CD14-positive monocyte (primary cell): ENCODE data around the gene KBTBD3. TPM values are rescaled to one million over a fixed set of nuclear protein-coding genes. Genes with fewer than 3 reads are reported as not detected.
"Not testable (repeated sequence)": the region's sequence is repeated elsewhere in the genome, so short reads cannot be mapped to it uniquely, and the experiment has no call there.

Experiments
- DNase-seq, 3 donors: peaks; one replicate each; pipeline ENCODE4 v3.0.0-alpha.2; 2011 to 2022
- H2AFZ ChIP-seq: 2 replicates; pipeline ENCODE4 v1.6.0; 2012; ENCODE audit warnings: mild to moderate bottlenecking, low read depth, low read length, inconsistent platforms; ENCODE audit not compliant: insufficient read depth, poor library complexity, severe bottlenecking
- H3K27ac ChIP-seq, 2 donors: 1 replicate in 1 of 2; 2 replicates in 1 of 2; pipeline ENCODE4 v1.5.1; 2012 to 2013; ENCODE audit warnings: low read length in 2 of 2, control low read depth in 1 of 2, inconsistent platforms in 1 of 2, low read depth in 1 of 2, mild to moderate bottlenecking in 1 of 2
- H3K27me3 ChIP-seq, 2 donors: one replicate each; pipeline versions ENCODE4 v1.6.0 to v1.6.1; 2011 to 2013; ENCODE audit warnings: low read length in 2 of 2; ENCODE audit not compliant: control insufficient read depth in 2 of 2, insufficient read depth in 2 of 2
- H3K36me3 ChIP-seq, 2 donors: replicated peaks in 1 of 2; 1 replicate in 1 of 2; 2 replicates in 1 of 2; pipeline versions ENCODE4 v1.5.1 to v1.6.1; 2012 to 2013; ENCODE audit warnings: low read length in 2 of 2, control low read depth in 1 of 2, inconsistent platforms in 1 of 2, mild to moderate bottlenecking in 1 of 2; ENCODE audit not compliant: insufficient read depth in 2 of 2, control insufficient read depth in 1 of 2
- H3K4me1 ChIP-seq, 2 donors: 1 replicate in 1 of 2; 2 replicates in 1 of 2; pipeline versions ENCODE4 v1.5.1 to v1.6.1; 2012 to 2013; ENCODE audit warnings: low read length in 2 of 2, control low read depth in 1 of 2, inconsistent platforms in 1 of 2, mild to moderate bottlenecking in 1 of 2, moderate library complexity in 1 of 2; ENCODE audit not compliant: insufficient read depth in 2 of 2, control insufficient read depth in 1 of 2
- H3K4me2 ChIP-seq: replicated peaks from 2 replicates; pipeline ENCODE3; 2012; ENCODE audit warnings: low read length, moderate library complexity, mild to moderate bottlenecking; ENCODE audit not compliant: poor library complexity, severe bottlenecking; ENCODE audit errors: extremely low read depth
- H3K4me3 ChIP-seq, 3 experiments: fragments of 200-600 bp in 1 of 3; sonication (generic) in 1 of 3; replicated peaks in 1 of 3; 1 replicate in 2 of 3; 2 replicates in 1 of 3; pipeline ENCODE4 v1.5.1; 2011 to 2013; ENCODE audit warnings: low read length in 3 of 3, mild to moderate bottlenecking in 3 of 3, control low read depth in 2 of 3, low read depth in 2 of 3, inconsistent platforms in 1 of 3, moderate library complexity in 1 of 3
- H3K79me2 ChIP-seq: 2 replicates; pipeline ENCODE4 v1.6.0; 2012; ENCODE audit warnings: mild to moderate bottlenecking, control low read depth, inconsistent platforms, low read length, moderate library complexity; ENCODE audit not compliant: insufficient read depth
- H3K9ac ChIP-seq: 2 replicates; pipeline ENCODE4 v1.6.0; 2017; ENCODE audit warnings: low read length, mild to moderate bottlenecking; ENCODE audit not compliant: insufficient read depth, poor library complexity, severe bottlenecking
- H3K9me3 ChIP-seq, 2 donors: replicated peaks in 1 of 2; 1 replicate in 1 of 2; 2 replicates in 1 of 2; pipeline versions ENCODE4 v1.5.1 to v1.6.1; 2012 to 2013; ENCODE audit warnings: low read length in 2 of 2, control low read depth in 1 of 2; ENCODE audit not compliant: control insufficient read depth in 1 of 2, insufficient read depth in 1 of 2
- H4K20me1 ChIP-seq: 2 replicates; pipeline ENCODE4 v1.6.0; 2012; ENCODE audit warnings: mild to moderate bottlenecking, low read length, control low read depth, moderate library complexity; ENCODE audit not compliant: insufficient read depth
- H3K27ac Mint-ChIP-seq, 7 donors: one replicate each; pipeline ENCODE4 v1.8.0; 2020; ENCODE audit warnings: mild to moderate bottlenecking in 7 of 7, mixed read lengths in 7 of 7, moderate library complexity in 6 of 7, inconsistent platforms in 2 of 7
- H3K27me3 Mint-ChIP-seq, 3 donors: one replicate each; pipeline ENCODE4 v1.8.0; 2021 to 2022; ENCODE audit warnings: low read depth in 3 of 3, mild to moderate bottlenecking in 3 of 3, mixed read lengths in 3 of 3, moderate library complexity in 3 of 3, inconsistent platforms in 1 of 3
- H3K36me3 Mint-ChIP-seq, 2 donors: one replicate each; pipeline ENCODE4 v1.8.0; 2020; ENCODE audit warnings: mixed read lengths in 2 of 2, inconsistent platforms in 1 of 2, mild to moderate bottlenecking in 1 of 2
- H3K4me1 Mint-ChIP-seq: one replicate; pipeline ENCODE4 v1.8.0; 2020; ENCODE audit warnings: mild to moderate bottlenecking, mixed read lengths
- H3K4me3 Mint-ChIP-seq, 2 donors: one replicate each; pipeline ENCODE4 v1.8.0; 2020; ENCODE audit warnings: mild to moderate bottlenecking in 2 of 2, mixed read lengths in 2 of 2, moderate library complexity in 1 of 2
- H3K9me3 Mint-ChIP-seq, 7 donors: one replicate each; pipeline ENCODE4 v1.8.0; 2020 to 2022; ENCODE audit warnings: mixed read lengths in 7 of 7, mild to moderate bottlenecking in 6 of 7, moderate library complexity in 6 of 7, inconsistent platforms in 2 of 7
- WGBS: methylation state at CpG from one replicate; pipeline ENCODE4 v1.1.5; 2013; ENCODE audit warnings: missing lambda C conversion rate; ENCODE audit not compliant: insufficient coverage; 5-methylcytosine and 5-hydroxymethylcytosine counted together
- intact Hi-C, 2 donors: fragments of 100-400 bp; cut with micrococcal nuclease; formaldehyde crosslinking; loops; one replicate each; pipeline versions ENCODE4 v1.15.0 to v1.15.1; 2023
- polyA plus RNA-seq, 3 donors: library from polyadenylated mRNA; depleted of rRNA in 1 of 3; unstranded in 2 of 3; stranded (reverse) in 1 of 3; fragments of 300-500 nt in 2 of 3; fragments of >200 nt in 1 of 3; fragmentation: Illumina TruSeq in 2 of 3; gene quantifications; 1 replicate in 2 of 3; 2 replicates in 1 of 3; pipeline ENCODE4 v1.2.3, GENCODE V29; 2012 to 2021
- TF ChIP-seq, protein P1 (sequence below): fragments of 200-600 bp; IDR thresholded peaks from one replicate; pipeline ENCODE4 v1.8.0; 2022; ENCODE audit warnings: antibody characterized with exemption, mild to moderate bottlenecking

KBTBD3 gene
- polyA plus RNA-seq, 3 donors, result 1.5 to 5.9 (median 2.6) TPM

- no peak overlapping the region for H3K4me3 Mint-ChIP-seq
- H3K36me3 Mint-ChIP-seq, result peaks cover 9 to 11% of the 10 kb centered on the region in 2 donors
- Histone ChIP-seq H3K4me3 (no peak overlapping the region), H3K9ac (no peak overlapping the region), H3K4me2 (no peak overlapping the region), H3K9me3 (peaks cover 0 to 2% of the 10 kb centered on the region in 2 donors), H3K79me2 (no peaks in the 10 kb centered on the region), H4K20me1 (no peaks in the 10 kb centered on the region), H3K27me3 (no peaks in the 10 kb centered on the region), H3K27ac (no peak overlapping the region), H3K36me3 (no peaks in the 10 kb centered on the region), H3K4me1 (no peaks in the 10 kb centered on the region), H2AFZ (no peak overlapping the region)
- intact Hi-C loops, result no loop called here
- WGBS, result no CpG with 5 or more reads among the region's 1 CpG
- TF ChIP-seq, protein P1, sequence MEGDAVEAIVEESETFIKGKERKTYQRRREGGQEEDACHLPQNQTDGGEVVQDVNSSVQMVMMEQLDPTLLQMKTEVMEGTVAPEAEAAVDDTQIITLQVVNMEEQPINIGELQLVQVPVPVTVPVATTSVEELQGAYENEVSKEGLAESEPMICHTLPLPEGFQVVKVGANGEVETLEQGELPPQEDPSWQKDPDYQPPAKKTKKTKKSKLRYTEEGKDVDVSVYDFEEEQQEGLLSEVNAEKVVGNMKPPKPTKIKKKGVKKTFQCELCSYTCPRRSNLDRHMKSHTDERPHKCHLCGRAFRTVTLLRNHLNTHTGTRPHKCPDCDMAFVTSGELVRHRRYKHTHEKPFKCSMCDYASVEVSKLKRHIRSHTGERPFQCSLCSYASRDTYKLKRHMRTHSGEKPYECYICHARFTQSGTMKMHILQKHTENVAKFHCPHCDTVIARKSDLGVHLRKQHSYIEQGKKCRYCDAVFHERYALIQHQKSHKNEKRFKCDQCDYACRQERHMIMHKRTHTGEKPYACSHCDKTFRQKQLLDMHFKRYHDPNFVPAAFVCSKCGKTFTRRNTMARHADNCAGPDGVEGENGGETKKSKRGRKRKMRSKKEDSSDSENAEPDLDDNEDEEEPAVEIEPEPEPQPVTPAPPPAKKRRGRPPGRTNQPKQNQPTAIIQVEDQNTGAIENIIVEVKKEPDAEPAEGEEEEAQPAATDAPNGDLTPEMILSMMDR, result no peak
- H3K27me3 Mint-ChIP-seq, result no peaks in the 10 kb centered on the region
- peaks cover 3 to 11% (median 6%) of the 10 kb centered on the region in 7 donors for H3K9me3 Mint-ChIP-seq
- H3K27ac Mint-ChIP-seq, result no peak overlapping the region
- H3K4me1 Mint-ChIP-seq, result no peaks in the 10 kb centered on the region
- no peak for DNase-seq
Measured at GRCh38 chr11:106059617-106060016, 17.5 kb downstream of the KBTBD3 start.

- H3K27ac Mint-ChIP-seq, H3K4me1 ChIP-seq, H3K9me3 ChIP-seq, H3K4me3 Mint-ChIP-seq, H3K36me3 ChIP-seq, H3K4me1 Mint-ChIP-seq, H2AFZ ChIP-seq, H3K9ac ChIP-seq, H3K79me2 ChIP-seq, H3K27me3 ChIP-seq, H3K27me3 Mint-ChIP-seq, H3K27ac ChIP-seq, DNase-seq, H3K4me2 ChIP-seq, intact Hi-C loops, H4K20me1 ChIP-seq, H3K4me3 ChIP-seq, H3K36me3 Mint-ChIP-seq: not testable (repeated sequence)
- peaks cover 3 to 11% (median 4%) of the 10 kb centered on the region in 7 donors for H3K9me3 Mint-ChIP-seq
- 94% methylated on average over 8 of the region's 14 CpGs for WGBS
Measured at GRCh38 chr11:106058377-106058776, 18.8 kb downstream of the KBTBD3 start.
